ENCODE data around the gene PLA2G2D. TPM values are rescaled to one million over a fixed set of nuclear protein-coding genes. Genes with fewer than 3 reads are reported as not detected.

The PLA2G2D gene
- total RNA-seq, 1 experiment from 2014 or later = not detected

GRCh38 chr1:20087668-20088067, 31.7 kb downstream of the PLA2G2D start:
- DNase-seq (ENCODE audit: low read depth) = no peak

- DNase-seq (ENCODE audit: low read depth) = no peak
Observed at GRCh38 chr1:20086800-20087199, 32.5 kb downstream of the PLA2G2D start.

DNA sequence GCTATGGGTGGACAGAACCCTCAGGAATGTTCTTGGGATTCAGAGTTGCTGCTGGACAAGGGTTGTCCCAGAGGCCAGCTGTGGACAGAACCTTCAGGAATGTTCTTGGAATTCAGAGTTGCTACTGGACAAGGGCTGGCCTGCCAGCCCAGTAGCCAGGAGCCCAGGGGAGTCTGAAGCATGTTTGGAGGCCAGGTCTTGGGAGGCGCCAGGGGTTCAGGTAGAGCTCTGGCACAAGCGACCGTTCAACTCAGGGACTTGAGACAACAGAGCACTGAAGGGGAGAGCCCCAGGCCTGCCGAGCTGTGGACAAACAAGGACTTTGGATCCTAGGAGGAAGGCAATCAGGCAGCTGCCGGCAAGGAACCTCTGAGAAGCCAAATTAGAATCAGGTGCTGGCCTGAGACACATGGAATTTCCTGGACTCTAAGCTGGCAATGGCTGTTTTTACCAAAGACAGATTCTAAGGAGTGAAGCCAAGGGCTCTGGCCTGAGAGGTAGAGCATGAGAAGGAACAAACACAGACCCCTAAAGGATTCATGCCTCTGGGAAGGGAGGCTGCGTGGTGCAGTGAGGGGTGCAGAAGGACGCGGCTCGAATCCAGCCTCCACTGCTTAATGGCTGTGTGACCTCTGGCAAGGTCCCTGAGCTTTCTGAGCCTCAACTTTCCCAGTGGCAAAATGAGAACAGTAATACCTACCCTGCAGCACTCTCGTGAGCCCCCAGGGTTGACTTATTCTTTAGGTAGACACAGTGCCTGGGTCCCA, 36.0 kb downstream of the PLA2G2D start:
- DNase-seq (ENCODE audit: low read depth) = no peak

DNA sequence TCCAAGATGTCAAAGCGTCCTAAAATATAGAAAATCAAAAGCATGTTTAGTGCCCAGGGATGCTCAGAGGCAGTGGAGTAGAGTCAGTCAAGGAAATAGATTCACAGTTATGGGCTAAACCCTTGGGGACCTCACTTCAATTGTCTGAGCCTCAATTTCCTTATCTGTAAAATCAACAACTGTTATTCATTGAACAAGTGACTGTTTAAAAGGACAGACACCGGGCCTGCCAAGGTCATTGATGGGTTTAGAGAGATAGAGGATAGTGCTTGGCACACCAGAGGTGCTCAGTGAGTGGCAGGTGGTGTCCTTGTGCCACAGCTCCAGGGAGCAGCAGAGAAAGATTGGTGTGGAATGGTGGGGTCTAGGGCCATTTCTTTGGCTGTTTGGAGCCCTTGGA, 36.6 kb downstream of the PLA2G2D start:
- DNase-seq (ENCODE audit: low read depth) = no peak

DNA sequence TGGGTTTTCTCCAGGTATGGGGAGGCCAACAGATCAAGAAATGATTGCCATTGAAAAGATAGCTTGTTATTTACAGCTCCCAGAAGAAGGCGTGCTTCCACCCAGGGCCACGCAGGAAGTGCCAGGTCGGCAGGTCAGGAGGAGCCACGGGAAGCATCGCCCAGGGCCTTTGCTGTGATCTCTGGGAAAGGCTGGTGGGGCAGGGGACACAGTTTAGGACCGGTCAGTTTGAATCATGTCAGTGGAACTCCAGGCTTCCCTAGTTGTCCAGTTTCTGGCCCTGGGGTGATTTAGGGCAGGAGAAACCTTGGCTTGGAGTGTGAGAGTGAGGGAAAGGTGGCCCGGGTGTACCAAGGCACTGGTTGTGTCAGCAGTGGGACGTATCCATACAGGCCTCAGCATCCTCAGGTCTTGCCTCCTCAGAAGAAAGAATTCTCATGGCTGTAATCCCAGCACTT, 38.0 kb downstream of the PLA2G2D start:
- no peak for DNase-seq (ENCODE audit: low read depth)

DNA sequence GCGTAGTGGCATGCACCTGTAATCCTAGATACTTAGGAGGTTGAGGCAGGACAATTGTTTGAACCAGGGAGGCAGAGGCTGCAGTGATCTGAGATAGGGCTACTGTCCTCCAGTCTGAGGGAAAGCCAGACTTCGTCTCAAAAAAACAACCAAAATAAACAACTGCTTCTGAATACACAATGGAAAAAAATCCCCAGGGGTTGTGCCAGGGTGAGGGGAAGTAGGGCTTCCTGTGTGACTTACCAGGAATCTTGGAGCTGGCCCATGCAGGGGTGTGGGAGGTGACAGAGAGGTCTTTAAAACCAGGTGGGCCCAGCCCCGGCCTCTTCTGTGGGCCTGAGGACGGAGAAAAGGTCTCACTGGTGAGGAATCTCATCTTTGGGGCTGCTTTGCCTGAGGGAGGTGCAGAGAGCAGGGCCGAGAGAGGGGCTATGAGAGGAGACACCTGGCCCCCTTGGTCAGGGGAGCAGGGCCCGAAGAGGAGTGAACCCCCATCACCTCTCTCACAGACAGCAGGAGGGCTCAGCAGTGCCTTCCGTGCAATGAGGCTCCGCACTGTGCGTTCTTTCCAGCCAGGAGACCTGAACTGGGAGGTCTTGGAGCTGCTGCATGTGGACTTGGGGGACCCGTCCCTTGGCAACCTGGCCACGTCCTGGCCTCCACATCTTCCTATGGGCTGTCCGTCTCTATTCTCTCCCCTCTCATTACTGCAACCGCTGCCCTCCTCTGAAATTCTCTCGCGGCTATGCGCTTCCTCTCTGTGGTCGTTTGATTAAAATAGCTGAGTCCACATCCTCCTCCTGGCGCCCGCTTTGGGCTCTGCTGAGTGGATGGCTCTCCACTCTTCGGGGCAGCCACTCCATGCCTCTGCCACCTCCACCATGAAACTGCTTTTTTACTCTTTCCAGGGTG, 38.6 kb downstream of the PLA2G2D start:
- DNase-seq (ENCODE audit: low read depth) = peak; percentile 33

GRCh38 chr1:20079661-20080305, 39.6 kb downstream of the PLA2G2D start:
- DNase-seq (ENCODE audit: low read depth) = no peak

- DNase-seq (ENCODE audit: low read depth) = no peak
Observed at GRCh38 chr1:20078711-20079110, 40.6 kb downstream of the PLA2G2D start.

DNA sequence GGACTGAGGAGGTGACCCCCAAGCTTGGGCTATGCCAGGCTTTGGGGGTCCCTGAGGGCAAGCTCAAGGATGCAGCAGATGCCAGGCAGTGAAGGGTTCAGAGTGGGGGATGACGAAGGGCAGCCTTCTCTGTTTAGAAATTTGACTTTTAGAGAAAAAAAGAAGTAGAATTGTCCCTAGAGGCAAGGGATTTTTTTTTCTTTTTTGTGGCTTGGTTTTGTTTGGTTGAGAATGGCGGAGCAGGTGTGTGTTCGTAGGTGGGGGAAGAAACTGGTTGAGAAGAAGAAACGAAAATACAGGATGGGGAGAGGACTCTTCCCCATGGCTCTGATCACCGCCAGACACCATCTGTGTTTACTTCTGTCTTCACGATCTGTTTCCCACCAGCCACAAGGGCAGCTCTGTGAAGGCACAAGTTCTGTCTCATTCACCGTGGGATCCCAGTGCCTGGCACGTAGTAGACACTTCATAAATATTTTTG, 41.1 kb downstream of the PLA2G2D start:
- no peak for DNase-seq (ENCODE audit: low read depth)

DNA sequence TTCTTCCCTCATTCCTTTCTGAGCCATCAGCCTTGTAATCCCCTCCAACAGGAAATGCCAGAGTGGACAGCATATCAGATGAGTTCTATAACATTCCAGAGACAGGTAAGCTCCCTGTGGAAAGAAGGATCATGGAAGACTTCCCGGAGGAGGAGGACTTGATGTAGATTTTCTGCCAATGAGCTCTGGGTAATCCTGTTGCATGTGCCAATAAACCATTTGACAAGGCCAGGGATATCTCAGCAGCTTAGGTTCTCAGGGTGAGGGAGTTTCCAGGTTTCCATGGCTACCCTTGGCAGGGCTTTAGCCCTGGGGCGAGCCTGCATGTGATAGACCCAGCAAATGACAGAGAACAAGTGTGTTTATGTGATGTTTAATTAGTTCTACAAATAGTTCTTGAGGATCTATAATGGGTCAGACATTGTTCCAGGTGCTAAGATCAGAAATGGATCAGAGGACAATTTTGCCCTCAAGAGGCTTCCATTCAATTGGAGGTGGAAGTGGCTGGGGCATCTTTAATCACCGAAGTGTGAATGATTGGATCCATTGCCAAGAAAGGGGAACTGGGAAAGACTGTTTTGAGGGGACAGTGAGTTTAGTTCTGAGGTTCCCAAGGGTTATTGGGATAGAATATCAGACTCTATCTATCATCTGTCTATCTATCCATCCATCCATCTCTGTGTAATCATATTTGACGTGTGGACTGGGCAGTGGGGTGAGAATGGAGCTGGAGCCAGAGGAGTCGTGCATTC, 42.5 kb downstream of the PLA2G2D start:
- DNase-seq (ENCODE audit: low read depth) = peak; percentile 19

- DNase-seq (ENCODE audit: low read depth) = no peak
Observed at GRCh38 chr1:20076223-20076622, 43.1 kb downstream of the PLA2G2D start.

DNA sequence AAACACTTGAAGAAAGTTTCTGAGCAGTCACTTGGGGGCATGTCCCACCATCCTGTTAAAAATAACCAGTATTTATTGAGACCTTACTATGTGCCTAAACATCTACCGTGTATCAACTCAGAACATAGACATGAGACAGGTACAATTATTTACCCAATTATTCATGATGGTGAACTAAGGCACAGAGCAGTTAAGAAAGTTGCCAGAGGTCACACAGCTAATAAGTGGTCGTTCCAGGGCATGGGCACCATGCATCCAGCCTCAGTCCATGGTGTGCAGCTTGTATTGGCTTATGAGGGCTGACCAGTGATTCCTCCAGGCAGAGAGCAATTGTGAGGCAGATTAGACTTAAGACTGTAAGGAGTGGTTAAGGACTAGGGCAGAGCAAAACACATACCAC, 44.0 kb downstream of the PLA2G2D start:
- no peak for DNase-seq (ENCODE audit: low read depth)

DNA sequence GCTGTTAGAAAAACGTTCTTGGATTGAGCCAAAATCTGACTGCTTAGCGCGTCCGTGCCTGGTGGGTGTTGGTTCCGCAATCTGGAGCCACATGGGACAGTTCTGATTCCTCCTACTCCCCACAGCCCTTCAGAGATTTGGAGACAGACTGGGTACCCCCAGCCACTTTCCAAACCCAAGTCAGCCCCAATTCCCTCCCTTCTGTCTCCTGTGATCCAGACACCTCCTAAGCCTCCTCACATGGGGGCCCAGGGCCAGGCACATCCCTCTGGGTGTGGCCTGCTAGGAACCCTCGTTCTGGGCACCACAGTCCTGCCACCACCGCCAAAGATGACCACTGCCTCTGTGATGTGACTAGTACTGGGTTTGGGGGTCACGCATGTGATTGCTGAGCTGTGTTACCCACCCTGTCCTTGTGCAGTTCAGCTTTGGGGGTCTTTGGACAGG, 44.6 kb downstream of the PLA2G2D start:
- no peak for DNase-seq (ENCODE audit: low read depth)

DNA sequence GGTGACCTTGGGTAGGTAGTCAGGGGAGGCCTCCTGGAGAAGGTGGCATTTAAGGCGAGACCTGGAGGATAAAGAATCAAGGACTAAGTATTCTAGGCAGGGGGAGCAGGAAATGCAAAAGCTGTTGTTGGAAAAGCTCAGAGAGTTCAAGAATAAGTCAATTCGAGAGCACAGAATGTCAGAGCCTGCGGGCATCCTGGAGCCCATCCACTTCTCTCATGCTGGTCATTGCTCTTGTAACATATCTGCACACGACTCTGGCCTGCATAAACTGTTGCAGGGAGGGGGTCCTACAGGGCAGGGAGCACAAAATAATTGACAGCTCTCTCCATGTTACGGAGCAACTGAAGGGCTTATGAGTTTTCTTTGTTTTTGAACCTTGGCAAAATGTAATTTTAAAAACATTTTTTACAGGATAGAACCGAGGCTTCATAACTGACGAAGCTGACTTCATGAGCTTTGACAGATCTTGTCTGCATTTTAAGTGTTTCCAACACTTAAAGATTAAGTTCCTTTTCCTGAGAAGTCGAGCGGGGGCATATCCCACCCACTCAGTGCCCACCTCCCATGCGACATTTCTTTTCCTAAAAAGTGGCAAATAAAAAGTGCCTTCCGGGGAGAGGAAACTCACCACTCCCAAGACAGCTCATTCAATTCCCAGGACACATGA, 45.1 kb downstream of the PLA2G2D start:
- no peak for DNase-seq (ENCODE audit: low read depth)

- DNase-seq (ENCODE audit: low read depth) = no peak
Observed at GRCh38 chr1:20073256-20073655, 46.1 kb downstream of the PLA2G2D start.

DNA sequence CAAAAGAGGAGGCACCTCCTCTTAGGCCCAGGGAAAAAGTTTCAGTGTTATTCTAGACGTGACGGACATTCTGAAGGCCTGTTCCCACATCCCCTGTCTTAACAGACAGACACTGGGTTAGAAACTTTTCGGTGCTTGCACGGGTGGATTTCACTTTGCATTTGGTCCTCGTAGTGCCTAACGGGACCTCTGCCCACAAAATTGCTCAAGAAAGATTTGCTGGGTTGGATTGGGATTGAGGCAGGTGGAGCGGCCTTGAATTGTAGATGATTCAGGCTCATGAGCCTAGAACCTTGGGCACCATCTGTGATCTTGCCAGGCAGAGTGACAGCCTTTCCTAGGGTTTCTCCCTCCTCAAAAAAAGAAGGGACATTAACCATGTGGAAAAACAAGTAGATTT, 46.6 kb downstream of the PLA2G2D start:
- no peak for DNase-seq (ENCODE audit: low read depth)

- DNase-seq (ENCODE audit: low read depth) = no peak
Observed at GRCh38 chr1:20071416-20071815, 47.9 kb downstream of the PLA2G2D start.

DNA sequence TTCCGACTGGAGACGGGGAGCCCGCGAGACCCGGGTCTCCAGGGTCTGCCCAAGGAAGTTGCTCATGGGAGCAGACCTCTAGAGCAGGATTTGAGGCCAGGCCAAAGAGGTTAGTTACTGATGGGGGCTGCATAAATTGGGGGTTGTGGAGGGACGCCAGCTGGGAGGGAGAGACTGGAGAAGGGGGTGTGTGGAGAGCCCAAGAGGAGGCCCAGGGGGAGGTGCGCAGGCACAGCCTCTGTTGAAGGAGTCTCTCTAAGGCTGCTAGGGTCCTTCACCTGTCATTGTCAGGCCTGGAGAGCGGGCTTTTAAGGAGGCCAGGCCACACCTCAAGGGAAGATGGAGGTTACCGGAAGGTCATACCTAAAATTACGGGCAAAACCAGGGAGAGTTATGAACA, 49.0 kb downstream of the PLA2G2D start:
- no peak for DNase-seq (ENCODE audit: low read depth)

DNA sequence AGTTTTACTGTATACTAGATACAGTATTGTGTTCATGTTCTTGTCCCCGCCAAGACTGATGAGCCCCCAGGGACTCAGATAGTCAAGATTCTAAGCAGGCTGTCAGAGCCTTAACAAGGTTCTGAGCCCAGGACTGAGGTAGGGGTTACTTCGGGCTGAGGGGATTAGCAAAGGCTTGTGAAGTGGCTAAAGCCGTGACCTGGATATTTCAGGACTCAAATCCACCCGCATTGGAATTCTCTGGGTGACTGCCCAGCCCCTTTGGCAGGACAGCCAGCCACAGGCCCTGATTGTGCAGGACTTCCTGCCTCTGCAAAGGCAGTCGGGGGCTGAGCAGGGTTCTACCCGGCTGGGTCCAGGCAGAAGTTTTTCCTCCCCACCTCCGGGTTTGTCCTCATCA, 49.5 kb downstream of the PLA2G2D start, which contains the start of gene PLA2G5:
Gene PLA2G5, plus strand, starts transcription at position 321 of the 400 bp plus-strand sequence. CDS start 14,637 bp downstream, outside the sequence.
- no peak for DNase-seq (ENCODE audit: low read depth)

GRCh38 chr1:20068722-20069121, 50.6 kb downstream of the PLA2G2D start:
- DNase-seq (ENCODE audit: low read depth) = no peak

- DNase-seq (ENCODE audit: low read depth) = peak; percentile 54
Observed at GRCh38 chr1:20063861-20064292, 55.5 kb downstream of the PLA2G2D start.
